ENCODE results near the gene MIOX. TPM values are rescaled to one million over a fixed set of nuclear protein-coding genes. Genes with fewer than 3 reads are reported as not detected.

The MIOX gene
- total RNA-seq, 1 experiment from 2014 or later = 0.39 TPM

GRCh38 chr22:50500452-50500851, 13.8 kb downstream of the MIOX start:
- H4K20me1 ChIP-seq (ENCODE audit: insufficient read depth) = no peaks in the 10 kb centered on the region
- 0 out of 4 replicates have a peak, but pooled peaks cover 0 to 8% of the 10 kb centered on the region in 2 experiments for H3K36me3 ChIP-seq (ENCODE audit: control insufficient read depth in 1 of 2, insufficient read depth in 2 of 2, low read length in 2 of 2)
- no peak overlapping the region for H3K4me2 ChIP-seq (ENCODE audit: low read length)
- no peaks in the 10 kb centered on the region for H3K27me3 ChIP-seq (ENCODE audit: insufficient read depth, low read length)
- H3K9me3 ChIP-seq (ENCODE audit: control insufficient read depth in 1 of 2, insufficient read depth in 1 of 2, low read depth in 1 of 2, low read length in 2 of 2) = no peaks in the 10 kb centered on the region
- H3K9me2 ChIP-seq (ENCODE audit: insufficient read depth) = no peaks in the 10 kb centered on the region
- no TSS peak for BruUV-seq (replicated peaks)
- intact Hi-C loops (cut with micrococcal nuclease) = no loop called here
- H3K79me2 ChIP-seq (ENCODE audit: insufficient read depth, low read length) = 0 out of 2 replicates have a peak, but pooled peaks cover 3% of the 10 kb centered on the region
- H3K4me3 ChIP-seq (replicated peaks in 1 of 2; ENCODE audit: low read depth in 1 of 2, low read length in 2 of 2) = no peak overlapping the region
- no peak overlapping the region for H2AFZ ChIP-seq (ENCODE audit: low read depth, low read length, poor library complexity, severe bottlenecking)
- POLR2A ChIA-PET = no interaction called here
- H3K4me1 ChIP-seq (ENCODE audit: control insufficient read depth in 1 of 2, insufficient read depth in 2 of 2, low read length in 2 of 2) = peaks cover 4 to 8% of the 10 kb centered on the region in 2 experiments; a peak in 3 of 4 replicates
- no peak overlapping the region for H3K27ac ChIP-seq (ENCODE audit: low read depth, low read length)
- CTCF ChIA-PET = no interaction called here
- DNase-seq (ENCODE audit: low read depth, low spot score) = no peak
- RAD21 ChIA-PET (ENCODE audit: low non-redundant PET in 1 of 2, low total read pairs in 2 of 2, uncharacterized antibody in 2 of 2, unreplicated experiment in 2 of 2) = no interaction called here
- TF ChIP-seq YY1 (IDR thresholded peaks at IDR 0.05; ENCODE audit: extremely low read depth, insufficient replicate concordance, low read depth, low read length) (no peak), EGR1 (IDR thresholded peaks at IDR 0.05; ENCODE audit: low read depth) (no peak)
- no peak for ATAC-seq
- no peak overlapping the region for H3K9ac ChIP-seq (ENCODE audit: low read length)

GRCh38 chr22:50502096-50502495, 15.4 kb downstream of the MIOX start:
- no peak overlapping the region for H2AFZ ChIP-seq (ENCODE audit: low read depth, low read length, poor library complexity, severe bottlenecking)
- no peak overlapping the region for H3K9ac ChIP-seq (ENCODE audit: low read length)
- no peak overlapping the region for H3K27ac ChIP-seq (ENCODE audit: low read depth, low read length)
- DNase-seq (ENCODE audit: low read depth, low spot score) (no peak), ATAC-seq (no peak)
- H3K4me1 ChIP-seq (ENCODE audit: control insufficient read depth in 1 of 2, insufficient read depth in 2 of 2, low read length in 2 of 2) = peaks cover 4 to 16% of the 10 kb centered on the region in 2 experiments; a peak in 3 of 4 replicates
- intact Hi-C loops (cut with micrococcal nuclease) = no loop called here
- H3K4me3 ChIP-seq (replicated peaks in 1 of 2; ENCODE audit: low read depth in 1 of 2, low read length in 2 of 2) = no peak overlapping the region
- 0 out of 4 replicates have a peak, but pooled peaks cover 0 to 8% of the 10 kb centered on the region in 2 experiments for H3K36me3 ChIP-seq (ENCODE audit: control insufficient read depth in 1 of 2, insufficient read depth in 2 of 2, low read length in 2 of 2)
- ChIA-PET POLR2A (no interaction called here), RAD21 (ENCODE audit: low non-redundant PET in 1 of 2, low total read pairs in 2 of 2, uncharacterized antibody in 2 of 2, unreplicated experiment in 2 of 2) (no interaction called here), CTCF (no interaction called here)
- H4K20me1 ChIP-seq (ENCODE audit: insufficient read depth) = no peaks in the 10 kb centered on the region
- TF ChIP-seq CBX3 (IDR thresholded peaks at IDR 0.05; ENCODE audit: low read depth) (no peak), ZNF274 (IDR thresholded peaks at IDR 0.05; ENCODE audit: low read depth, low read length) (no peak)
- H3K27me3 ChIP-seq (ENCODE audit: insufficient read depth, low read length) = no peaks in the 10 kb centered on the region
- peaks cover 14% of the 10 kb centered on the region for H3K79me2 ChIP-seq (ENCODE audit: insufficient read depth, low read length)
- H3K9me2 ChIP-seq (ENCODE audit: insufficient read depth) = no peaks in the 10 kb centered on the region
- H3K9me3 ChIP-seq (ENCODE audit: control insufficient read depth in 1 of 2, insufficient read depth in 1 of 2, low read depth in 1 of 2, low read length in 2 of 2) = no peaks in the 10 kb centered on the region
- no TSS peak for BruUV-seq (replicated peaks)
- H3K4me2 ChIP-seq (ENCODE audit: low read length) = no peak overlapping the region
